Kidney epithelial cell (primary cell): ENCODE data around the gene SMARCB1. TPM values are rescaled to one million over a fixed set of nuclear protein-coding genes. Genes with fewer than 3 reads are reported as not detected.
A peak's percentile ranks its signal among the peaks of the same experiment; 100 is the strongest.

Source experiments
- DNase-seq: peaks from one replicate; pipeline ENCODE4 v3.0.0-alpha.2; 2010; ENCODE audit warnings: low read depth
- H3K27me3 ChIP-seq: 2 replicates; pipeline ENCODE4 v1.6.0; 2011; ENCODE audit warnings: low read length; ENCODE audit not compliant: control insufficient read depth, insufficient read depth
- H3K36me3 ChIP-seq: 2 replicates; pipeline ENCODE4 v1.5.1; 2011; ENCODE audit warnings: low read length; ENCODE audit not compliant: control insufficient read depth, insufficient read depth
- H3K4me3 ChIP-seq: 2 replicates; pipeline ENCODE4 v1.5.1; 2011; ENCODE audit warnings: low read depth, mild to moderate bottlenecking, control low read depth, low read length
- total RNA-seq: library from RNA; depleted of rRNA; stranded (reverse); fragments of >200 nt; gene quantifications from 2 replicates; pipeline ENCODE4 v1.2.3, GENCODE V29; 2015
- TF ChIP-seq, protein P1 (sequence below): IDR thresholded peaks from 2 replicates; pipeline ENCODE4 v1.5.1; 2011; ENCODE audit warnings: mild to moderate bottlenecking, moderate library complexity, low read length, control low read depth, inconsistent platforms; ENCODE audit not compliant: insufficient read depth, poor library complexity, severe bottlenecking

Gene SMARCB1
- 163 and 168 TPM in 2 replicates for total RNA-seq

DNA sequence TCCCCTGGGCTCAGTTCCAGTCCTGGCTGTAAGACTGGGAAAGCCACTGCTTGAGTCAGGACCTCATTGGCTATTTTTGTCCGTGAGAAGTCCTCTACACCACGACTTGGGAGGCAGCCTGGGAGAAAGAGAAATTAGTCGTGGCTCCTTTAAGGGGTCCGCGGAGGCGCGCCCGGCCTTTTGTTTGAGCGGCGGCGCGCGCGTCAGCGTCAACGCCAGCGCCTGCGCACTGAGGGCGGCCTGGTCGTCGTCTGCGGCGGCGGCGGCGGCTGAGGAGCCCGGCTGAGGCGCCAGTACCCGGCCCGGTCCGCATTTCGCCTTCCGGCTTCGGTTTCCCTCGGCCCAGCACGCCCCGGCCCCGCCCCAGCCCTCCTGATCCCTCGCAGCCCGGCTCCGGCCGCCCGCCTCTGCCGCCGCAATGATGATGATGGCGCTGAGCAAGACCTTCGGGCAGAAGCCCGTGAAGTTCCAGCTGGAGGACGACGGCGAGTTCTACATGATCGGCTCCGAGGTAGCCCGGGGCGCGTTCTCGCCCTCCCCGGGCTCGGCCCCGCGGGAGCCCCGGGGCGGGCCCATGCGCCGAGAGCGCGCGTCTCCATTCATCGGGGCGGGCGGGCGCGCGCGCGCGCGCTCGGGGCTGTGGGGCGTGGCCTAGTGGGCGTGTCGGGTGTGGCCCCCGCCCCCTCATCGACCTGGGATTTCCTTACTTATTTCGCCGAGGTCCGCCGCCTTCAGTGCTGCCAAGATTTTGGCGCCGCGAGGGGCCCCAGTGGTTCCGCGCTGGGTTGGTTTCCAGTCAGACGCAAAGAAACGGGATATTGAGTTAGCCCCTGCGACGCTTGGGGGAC lies at the start of gene SMARCB1:
Gene SMARCB1 (plus strand): TSS at position 215 of the 848 bp plus-strand sequence. CDS start 204 bp downstream, at position 419.
- no peak for DNase-seq
- TF ChIP-seq, protein P1, sequence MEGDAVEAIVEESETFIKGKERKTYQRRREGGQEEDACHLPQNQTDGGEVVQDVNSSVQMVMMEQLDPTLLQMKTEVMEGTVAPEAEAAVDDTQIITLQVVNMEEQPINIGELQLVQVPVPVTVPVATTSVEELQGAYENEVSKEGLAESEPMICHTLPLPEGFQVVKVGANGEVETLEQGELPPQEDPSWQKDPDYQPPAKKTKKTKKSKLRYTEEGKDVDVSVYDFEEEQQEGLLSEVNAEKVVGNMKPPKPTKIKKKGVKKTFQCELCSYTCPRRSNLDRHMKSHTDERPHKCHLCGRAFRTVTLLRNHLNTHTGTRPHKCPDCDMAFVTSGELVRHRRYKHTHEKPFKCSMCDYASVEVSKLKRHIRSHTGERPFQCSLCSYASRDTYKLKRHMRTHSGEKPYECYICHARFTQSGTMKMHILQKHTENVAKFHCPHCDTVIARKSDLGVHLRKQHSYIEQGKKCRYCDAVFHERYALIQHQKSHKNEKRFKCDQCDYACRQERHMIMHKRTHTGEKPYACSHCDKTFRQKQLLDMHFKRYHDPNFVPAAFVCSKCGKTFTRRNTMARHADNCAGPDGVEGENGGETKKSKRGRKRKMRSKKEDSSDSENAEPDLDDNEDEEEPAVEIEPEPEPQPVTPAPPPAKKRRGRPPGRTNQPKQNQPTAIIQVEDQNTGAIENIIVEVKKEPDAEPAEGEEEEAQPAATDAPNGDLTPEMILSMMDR: no peak
- Histone ChIP-seq H3K27me3 (no peaks in the 10 kb centered on the region), H3K4me3 (peak within 1 kb of the TSS; percentile 84), H3K36me3 (peaks cover 2% of the 10 kb centered on the region)

DNA sequence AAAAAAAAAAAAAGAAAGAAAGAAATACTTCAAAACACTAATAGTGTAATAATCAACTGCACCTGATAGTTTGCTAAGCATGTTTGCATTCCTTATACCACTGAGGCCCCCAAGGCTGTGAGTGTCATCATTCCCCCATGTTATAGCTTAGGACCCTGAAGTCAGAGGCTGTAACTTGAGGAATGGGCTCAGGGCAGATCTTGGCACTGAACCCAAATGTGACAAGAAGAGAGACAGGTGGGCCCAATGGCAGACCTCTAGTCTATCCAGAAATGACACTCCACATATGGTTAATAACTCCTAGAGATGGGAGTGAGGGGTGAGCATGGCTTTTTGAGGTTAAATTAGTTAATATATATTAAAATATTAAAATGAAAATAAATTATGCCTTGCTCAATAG lies 49.1 kb upstream of the SMARCB1 start:
- TF ChIP-seq, protein P1: no peak
- DNase-seq: no peak
- Histone ChIP-seq H3K27me3 (no peaks in the 10 kb centered on the region), H3K36me3 (no peaks in the 10 kb centered on the region), H3K4me3 (no peak overlapping the region)

DNA sequence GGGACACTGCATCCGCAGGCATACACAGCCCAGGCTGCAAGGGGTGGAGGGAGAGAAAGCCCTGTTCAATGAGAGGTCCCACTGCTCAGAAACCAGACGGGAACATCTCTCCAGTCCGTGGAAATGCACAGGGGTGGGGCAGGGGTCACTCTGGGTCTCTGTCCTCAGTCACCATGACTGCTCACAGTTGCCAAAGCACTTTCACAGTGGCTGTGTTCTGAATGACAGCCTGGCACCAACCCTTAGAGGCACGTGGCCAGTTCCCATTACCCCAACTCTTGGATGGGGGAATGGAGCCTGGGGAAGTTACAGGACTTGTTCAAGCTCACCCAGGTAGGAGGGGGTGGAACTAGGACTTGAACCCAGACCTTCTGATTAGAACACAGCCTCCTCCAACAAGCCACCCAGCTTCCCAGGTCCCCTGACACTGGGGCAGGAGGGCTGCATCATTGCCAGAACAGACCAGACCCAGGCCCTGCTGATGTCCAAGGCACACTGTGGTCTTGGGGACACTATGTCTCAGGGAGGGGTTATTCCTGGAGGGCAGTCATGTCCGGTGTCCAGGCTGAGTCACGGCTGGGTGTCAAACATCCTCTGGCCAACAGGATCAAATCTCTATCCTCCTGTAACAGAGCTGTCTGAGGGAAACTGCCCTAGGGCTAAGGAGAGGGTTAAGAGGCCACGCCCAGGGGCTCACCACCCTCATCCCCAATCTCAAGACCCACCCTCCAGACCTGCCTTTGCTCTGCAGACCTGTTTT lies 44.1 kb upstream of the SMARCB1 start:
- no peak overlapping the region for H3K4me3 ChIP-seq
- no peaks in the 10 kb centered on the region for H3K27me3 ChIP-seq
- TF ChIP-seq, protein P1: no peak
- H3K36me3 ChIP-seq: peaks cover 1% of the 10 kb centered on the region
- no peak for DNase-seq

DNA sequence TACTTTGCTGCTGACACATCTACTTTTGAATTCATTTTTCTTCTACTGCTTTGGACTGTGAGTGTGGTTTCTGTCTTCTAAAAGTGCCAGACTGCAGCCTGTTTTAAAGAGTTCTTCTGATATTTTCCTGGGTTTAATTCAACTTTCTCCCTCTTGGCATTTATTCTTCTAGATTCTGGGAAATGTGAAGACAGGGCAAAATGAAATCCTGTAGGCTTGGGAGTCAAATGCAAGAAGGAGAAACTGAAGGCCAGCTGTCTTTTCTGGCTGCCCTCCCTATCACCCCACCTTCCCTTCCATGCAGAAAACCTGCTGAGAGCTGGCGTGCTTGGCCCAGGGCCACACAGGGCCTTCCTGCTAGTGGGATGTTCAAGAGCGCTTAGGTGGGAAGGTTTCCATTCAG lies 43.5 kb upstream of the SMARCB1 start:
- Histone ChIP-seq H3K4me3 (no peak overlapping the region), H3K27me3 (no peaks in the 10 kb centered on the region), H3K36me3 (peaks cover 1% of the 10 kb centered on the region)
- DNase-seq: no peak
- TF ChIP-seq, protein P1: no peak

DNA sequence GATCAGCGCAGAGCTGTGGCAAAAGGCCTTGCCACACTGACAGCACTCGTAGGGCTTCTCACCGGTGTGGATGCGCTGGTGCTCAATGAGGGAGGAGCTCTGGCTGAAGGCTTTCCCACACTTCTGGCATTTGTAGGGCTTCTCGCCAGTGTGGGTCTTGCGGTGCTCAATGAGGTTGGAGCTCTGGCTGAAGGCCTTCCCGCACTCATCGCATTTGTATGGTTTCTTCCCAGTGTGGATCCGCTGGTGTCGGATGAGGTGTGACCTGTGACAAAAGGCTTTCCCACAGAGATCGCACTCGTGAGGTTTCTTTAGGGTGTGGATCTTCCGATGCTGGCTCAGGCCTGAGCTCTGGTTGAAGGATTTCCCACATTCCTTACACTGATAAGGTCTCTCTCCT lies 42.8 kb upstream of the SMARCB1 start:
- TF ChIP-seq, protein P1: no peak
- no peak for DNase-seq
- H3K4me3 ChIP-seq: no peak overlapping the region
- H3K27me3 ChIP-seq: no peaks in the 10 kb centered on the region
- peaks cover 1% of the 10 kb centered on the region for H3K36me3 ChIP-seq
